HG03439 (cell line): ENCODE measurements around the gene MTX1.
A peak's percentile ranks its signal among the peaks of the same experiment; 100 is the strongest.
"Not testable (repeated sequence)": the region's sequence is repeated elsewhere in the genome, so short reads cannot be mapped to it uniquely, and the experiment has no call there.

Experiments
- ATAC-seq: cut with Tn5 transposase; IDR thresholded peaks from one replicate; pipeline ENCODE4 v1.9.1; 2021; ENCODE audit warnings: mild to moderate bottlenecking, moderate library complexity; ENCODE audit not compliant: unreplicated experiment

The MTX1 gene, protein sequence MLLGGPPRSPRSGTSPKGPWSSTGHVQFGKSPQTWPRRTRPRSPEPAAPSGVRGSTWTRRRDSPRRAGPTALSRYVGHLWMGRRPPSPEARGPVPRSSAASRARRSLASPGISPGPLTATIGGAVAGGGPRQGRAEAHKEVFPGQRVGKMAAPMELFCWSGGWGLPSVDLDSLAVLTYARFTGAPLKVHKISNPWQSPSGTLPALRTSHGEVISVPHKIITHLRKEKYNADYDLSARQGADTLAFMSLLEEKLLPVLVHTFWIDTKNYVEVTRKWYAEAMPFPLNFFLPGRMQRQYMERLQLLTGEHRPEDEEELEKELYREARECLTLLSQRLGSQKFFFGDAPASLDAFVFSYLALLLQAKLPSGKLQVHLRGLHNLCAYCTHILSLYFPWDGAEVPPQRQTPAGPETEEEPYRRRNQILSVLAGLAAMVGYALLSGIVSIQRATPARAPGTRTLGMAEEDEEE

DNA sequence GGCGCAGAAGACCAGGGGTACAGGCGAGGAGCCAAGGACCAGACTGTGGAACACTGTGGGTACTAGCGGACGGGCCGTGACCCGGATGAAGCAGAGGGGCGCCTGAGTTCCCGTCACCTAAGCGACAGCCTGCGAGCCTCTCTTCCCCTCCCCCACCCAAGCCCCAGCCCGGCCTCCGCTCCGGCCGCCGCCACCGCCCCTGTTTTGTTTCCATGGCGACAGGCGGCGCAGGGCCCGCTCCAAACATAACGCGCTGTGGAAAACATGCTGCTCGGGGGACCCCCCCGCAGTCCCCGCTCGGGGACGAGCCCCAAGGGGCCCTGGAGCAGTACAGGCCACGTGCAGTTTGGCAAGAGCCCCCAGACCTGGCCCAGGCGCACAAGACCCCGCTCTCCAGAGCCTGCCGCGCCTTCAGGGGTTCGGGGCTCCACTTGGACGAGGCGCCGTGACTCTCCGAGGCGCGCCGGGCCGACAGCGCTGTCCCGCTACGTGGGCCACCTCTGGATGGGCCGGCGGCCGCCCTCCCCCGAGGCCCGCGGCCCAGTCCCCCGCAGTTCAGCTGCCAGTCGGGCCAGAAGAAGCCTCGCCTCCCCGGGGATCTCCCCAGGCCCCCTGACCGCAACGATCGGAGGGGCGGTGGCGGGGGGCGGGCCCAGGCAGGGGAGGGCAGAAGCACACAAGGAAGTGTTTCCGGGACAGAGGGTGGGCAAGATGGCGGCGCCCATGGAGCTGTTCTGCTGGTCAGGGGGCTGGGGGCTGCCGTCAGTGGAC, at the start of gene MTX1:
TSS of gene MTX1 (plus strand) at position 155 of the 771 bp plus-strand sequence. CDS start at position 265, 110 bp downstream.
- ATAC-seq: peak; percentile 59

DNA sequence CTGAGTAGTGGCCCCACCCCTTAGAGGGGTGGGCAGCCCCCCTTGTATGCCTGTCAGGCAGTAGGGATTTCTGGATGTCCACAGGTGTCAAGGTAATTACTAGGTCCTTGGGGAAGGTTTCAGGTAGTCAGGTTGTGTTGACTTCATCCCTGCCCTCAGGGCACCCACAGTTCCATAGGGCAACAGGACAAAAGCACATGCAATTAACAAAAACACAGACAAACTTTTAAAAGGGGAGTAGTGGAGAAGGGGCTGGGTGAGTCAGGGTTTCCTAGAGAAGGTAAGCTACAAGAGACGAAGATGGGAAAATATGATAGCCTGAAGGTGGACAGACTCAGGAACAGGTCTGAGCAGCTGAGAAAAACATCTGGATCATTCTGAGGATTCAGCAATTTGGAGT, 49.5 kb upstream of the MTX1 start:
- no peak for ATAC-seq

DNA sequence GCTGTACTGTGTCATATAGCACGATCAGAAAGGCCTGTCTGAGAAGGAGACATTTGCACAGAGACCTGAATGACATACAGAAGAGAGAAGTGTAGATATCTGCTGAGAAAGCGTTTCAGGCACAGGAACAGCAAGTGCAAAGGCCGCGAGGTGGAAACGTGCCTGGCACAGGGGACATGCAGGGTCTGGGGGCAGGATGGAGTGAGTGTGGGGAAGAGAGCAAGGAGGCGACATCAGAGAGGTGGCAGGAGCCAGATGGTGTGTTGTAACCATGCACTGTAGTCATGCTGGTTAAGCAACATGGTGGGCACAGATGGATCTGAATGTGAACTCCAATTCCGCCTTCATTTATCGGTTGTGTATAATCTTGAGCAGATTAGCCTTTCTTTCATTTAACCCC, 48.4 kb upstream of the MTX1 start:
- no peak for ATAC-seq

DNA sequence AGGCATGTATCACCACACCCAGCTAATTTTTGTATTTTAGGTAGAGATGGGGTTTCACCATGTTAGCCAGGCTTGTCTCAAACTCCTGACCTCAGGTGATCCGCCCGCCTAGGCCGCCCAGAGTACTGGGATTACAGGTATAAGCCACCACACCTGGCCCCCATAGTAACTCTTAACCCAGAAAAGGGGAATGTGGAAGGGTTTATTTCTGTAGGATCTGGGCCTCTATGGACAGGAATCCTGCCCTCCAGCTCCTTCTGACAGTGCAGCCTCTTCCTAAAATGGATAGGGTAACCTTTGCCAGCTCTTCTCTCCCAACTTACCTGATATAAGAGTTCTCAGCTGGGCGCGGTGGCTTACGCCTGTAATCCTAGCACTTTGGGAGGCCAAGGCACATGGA, 45.9 kb upstream of the MTX1 start:
- not testable (repeated sequence) for ATAC-seq

DNA sequence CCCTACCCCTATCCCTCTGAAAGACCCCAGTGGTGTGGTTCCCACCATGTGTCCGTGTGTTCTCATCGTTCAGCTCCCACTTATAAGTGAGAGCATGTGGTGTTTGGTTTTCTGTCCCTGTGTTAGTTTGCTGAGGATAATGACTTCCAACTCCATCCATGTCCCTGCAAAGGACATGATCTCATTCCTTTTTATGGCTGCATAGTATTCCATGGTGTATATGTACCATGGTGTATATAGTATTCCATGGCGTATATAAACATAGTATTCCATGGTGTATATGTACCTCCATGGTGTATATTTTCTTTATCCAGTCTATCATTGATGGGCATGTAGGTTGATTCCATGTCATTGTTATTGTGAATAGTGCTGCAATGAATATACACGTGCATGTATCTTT, 44.7 kb upstream of the MTX1 start:
- not testable (repeated sequence) for ATAC-seq

DNA sequence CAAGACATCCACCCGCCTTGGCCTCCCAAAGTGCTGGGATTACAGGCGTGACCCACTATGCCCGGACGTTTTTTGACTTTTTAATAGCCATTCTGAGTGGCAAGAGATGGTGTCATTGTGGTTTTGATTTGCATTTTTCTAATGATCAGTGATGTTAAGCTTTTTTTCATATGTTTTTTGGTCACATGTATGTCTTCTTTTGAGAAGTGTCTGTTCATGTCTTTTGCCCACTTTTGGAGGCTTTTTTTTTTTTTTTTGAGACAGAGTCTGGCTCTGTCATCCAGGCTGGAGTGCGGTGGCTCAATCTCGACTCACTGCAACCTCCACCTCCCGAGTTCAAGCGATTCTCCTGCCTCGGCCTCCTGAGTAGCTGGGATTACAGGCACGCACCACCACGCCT, 43.9 kb upstream of the MTX1 start:
- not testable (repeated sequence) for ATAC-seq

DNA sequence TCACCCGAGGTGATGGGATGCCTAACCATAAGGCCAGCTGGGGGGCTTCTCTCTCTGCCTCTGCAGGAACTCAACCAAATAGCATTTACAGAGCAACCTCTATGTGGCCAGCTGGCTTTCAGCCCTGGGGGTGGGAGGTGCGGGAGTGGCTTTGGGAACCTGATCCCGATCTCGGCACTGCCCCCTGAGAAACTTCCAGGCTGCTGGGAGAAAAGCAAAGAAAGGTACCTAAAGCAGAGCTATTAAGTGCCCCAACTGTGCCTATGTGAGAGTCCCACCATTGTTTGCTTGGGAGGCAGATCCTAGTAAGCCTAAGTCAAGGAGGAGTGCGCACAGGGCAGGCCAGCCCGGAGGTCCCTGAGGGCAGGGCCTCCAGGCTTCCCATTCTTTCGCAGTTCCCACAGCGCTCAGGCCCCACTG, 42.4 kb upstream of the MTX1 start:
- ATAC-seq: no peak

DNA sequence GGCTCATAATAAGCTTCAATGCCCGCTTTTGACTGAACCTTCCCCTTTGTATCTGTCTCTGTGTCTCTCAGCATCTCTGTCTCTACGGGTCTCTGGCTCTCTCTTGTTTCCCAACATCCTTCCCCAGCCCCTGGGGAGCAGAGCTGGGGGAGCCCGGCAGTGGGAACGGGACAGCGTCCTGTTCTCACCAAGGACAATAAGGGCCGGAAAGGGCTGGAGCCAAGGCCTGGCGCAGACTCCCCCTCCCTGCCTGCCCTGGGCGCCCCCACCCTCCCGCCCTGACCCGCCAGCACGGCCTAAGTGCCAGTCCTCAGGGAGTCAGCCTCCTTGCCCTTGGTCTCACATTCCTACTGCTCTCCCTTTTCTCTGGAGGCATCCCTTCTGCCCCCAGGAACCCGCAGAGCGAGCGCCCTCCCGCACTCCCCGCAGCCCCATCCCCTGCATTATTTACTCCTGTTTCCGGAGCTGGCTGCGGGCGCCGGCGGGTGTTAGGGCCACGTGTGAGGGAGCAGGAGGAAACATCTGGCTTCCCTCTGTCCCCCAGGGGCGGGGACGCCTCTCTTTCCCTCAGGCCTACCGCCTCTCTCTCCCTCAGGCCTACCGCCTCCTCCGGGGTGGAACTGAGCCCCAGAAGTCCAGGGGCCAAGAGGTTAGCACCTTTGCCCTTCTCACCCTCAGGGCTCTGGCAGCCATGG, 41.9 kb upstream of the MTX1 start:
- no peak for ATAC-seq

DNA sequence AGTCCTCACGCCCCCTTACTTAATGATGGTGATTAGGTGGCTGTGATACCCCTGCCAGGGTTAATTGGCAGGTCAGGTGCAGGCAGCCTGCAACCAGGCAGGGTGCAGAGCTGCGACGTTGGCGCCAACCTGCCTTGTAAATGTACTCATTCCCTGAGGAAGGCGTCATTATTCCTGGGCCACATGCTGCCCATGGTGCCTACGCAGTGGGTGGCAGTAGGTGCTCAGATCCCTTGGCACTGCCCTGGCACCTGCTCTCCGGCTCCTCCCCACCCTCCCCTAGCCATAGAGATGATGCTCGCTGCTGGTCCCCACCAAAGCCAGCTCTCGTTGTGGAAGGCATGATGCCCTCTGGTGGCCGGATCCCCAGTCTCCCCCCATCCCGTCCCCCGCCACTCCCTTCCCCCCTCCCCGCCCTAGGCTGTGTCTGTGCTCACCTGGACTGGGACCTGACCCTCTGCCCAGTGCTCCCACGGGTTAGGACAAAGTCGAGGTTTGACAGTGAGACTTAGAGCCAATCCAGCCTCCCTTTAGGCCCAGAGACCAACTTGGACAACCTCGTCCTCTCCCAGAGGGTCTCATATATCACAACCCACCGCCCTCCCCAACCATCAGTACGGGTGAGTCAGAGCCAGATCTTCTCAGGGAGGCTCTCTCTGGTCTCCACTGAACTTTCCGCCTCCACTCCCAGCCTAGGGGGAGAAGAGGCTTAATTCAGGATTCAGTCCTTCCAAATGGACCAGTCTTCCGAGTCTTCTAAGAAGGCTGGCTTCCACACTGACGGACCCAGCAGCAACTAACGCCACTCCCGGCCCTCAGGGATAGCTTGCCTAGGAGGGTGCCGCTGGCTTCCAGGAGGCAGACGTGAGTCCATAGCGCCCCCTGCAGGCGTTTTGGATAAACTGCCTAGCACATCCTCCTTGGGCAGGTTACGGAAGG, 41.1 kb upstream of the MTX1 start:
- no peak for ATAC-seq

DNA sequence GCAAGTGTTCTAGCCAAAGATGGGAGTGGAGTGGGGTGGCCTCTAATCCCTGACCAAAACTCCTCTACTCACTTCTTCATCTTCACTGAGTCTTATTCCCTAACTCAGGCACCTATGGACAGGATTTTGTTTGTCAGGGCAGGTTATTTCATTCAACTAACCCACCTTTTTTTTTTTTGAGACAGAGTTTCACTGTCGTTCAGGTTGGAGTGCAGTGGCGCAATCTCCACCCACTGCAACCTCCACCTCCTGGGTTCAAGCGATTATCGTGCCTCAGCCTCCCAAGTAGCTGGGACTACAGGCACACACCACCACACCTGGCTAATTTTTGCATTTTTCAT, 40.4 kb upstream of the MTX1 start:
- not testable (repeated sequence) for ATAC-seq

DNA sequence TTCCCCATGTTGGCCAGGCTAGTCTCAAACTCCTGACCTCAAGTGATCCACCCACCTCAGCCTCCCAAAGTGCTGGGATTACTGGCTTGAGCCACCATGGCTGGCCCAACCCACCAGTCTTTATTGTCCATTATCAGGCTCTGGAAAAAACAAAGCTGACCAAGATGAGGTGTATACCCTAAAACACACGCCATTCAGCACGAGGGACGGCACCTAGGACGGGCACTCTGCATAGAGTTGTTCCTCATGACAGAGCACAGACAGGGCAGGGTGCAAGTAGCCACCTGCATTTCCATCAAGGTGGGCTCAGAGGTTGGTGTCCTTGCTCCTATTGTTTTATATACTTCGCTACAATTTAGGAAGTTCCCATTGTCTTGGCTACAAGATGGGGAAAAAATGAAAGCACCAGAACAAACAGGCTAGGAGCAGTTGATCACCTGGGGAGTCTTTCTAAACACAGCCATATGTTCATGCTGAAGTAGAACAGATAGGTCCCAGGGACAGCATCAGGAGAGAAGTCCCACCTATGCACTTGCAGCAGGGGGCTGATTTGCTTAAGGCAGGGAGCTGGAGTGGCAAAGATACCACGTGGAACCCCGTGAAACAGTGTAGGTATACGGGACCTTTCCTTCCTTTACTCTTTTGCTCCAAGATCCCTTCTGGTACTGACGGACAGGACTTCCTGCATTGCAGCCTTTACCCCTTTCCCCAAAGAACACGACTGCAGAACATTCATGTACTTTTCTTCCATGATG, 39.9 kb upstream of the MTX1 start:
- ATAC-seq: no peak

DNA sequence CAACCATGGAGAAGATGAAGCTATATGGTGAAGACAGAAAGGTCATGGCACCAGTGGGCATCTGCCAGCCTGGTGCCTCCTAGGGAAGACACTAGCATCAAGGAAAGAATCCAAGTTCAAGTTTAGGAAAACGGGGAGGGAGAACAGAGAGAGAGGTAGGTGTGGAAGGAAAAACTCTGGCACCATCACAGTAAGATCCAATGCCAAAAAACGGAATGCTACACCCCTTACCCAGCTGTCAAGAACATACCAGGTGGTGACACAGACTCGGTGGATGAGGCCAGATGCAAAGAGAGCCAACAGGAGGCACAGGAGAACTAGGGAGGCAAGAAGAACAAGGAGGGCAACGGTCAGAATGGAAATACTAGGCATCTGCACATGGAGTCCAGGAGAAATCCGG, 39.0 kb upstream of the MTX1 start:
- ATAC-seq: no peak

DNA sequence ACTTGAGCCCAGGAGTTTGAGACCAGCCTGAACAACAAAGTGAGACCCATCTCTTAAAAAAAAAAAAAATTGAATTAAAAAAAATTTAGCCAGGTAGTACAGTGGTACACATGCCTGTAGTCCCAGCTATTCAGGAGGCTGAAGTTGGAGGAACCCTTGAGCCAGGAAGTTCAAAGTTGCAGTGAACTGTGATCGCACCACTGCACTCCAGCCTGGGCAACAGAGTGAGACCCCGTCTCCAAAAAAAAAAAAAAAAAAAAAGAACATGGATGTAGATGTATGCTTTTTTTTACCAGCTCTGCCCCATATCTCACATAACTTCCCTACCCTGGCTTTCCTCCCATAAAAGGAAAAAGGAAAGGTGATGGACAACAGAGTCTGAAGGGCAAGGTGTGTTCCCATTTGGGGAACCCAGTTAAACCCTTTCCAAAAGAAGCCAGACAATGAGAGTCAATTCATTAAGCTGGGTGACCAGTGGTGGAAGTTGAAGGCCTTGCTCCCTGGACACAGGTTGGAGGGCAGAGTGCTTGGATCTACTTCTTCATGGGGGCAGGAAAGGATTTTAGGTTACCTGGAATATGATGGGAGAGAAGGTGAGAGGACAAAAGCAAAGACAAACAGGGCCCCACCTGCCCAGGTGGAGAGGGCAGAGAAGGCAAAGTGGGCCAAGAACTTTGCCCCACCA, 38.3 kb upstream of the MTX1 start:
- no peak for ATAC-seq

DNA sequence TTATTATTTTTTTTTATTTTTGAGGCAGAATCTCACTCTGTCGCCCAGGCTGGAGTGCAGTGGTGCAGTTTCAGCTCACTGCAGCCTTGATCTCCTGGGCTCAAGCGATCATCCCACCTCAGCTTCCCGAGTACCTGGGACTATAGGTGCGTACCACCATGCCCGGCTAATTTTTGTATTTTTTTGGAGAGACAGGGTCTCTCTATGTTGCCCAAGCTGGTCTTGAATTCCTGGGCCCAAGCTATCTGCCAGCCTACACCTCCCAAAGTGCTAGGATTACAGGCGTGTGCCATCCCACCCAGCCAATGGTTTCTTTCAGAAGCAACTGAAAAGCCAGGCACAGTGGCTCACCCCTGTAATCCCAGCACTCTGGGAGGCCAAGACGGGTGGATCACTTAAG, 37.7 kb upstream of the MTX1 start:
- ATAC-seq: no peak

DNA sequence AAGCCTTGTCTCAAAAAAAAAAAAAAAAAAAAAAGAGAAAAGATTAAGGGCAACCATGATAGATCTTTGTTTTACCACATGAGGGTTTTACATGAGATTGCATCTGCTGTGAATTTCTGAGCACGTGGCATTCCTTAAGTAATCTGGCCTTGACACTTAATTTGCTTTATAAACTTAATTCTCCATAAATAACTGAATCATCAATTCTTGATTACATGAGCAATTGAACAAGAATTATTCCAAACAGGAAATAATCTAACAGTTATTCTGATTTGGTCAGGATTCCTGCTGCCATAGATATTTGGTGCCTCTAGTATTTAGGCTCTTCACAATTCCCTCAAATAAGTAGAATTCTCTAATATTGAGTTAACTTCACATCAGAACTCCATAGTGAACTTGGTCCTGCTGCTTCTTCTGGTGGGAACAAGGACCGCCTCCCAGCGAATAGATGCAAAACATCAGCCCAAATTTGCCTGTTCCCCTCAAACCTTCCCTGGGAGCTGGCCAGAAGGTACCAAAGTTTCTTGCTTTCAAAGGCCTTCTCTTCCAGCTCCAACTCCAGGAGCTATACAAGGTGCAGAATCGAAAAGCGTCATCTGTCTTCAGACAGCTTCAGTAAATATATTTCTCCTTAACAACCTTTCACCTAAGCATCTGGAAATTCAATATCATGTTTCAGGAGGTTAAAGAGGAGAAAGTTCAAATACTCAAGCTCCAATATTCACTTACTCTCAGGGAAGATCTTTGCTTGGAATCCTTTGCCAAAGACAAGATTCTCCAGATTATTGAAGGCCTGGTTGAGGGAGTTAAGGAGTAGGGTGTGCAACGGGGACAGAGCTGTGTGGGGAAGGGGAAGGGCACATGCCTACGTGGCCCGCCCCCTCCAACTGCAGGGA, 36.4 kb upstream of the MTX1 start:
- peak; percentile 8 for ATAC-seq

DNA sequence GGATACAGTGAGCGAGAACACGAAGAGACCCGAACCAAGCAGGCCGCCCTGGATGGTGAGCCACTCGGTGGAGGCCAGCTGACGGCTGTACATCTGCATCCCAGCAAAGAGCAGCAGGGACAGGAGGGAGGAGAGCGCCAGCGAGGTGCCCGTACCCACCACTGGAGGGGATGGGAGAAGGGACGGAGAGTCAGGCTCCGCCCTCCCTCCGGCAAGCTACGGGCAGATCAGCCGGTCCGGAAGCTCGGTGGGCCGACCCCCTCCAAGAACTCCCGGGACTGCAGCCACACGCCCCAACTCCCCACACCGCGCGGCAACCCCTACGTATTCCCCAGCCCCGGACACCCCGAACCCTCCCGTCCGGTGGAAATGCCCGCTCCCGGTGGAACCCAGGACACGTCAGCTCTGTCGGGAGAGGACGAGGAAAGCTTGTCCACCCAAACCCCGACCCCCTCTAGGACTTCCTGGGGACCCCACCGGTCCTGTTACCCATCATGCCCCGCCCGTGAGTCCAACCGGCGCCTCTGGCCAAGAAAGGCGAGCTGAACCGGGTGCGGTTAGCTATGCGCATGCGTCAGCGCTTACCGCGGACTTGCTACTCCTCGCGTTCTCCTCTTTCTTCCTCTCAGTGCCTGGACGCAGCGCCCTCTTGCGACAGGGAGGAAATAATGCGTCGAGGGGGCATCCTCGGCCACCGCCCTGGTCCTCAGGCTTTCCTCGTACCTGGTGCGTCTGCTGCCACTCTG, 35.6 kb upstream of the MTX1 start, which contains the start of gene KRTCAP2:
TSS of gene KRTCAP2 (minus strand) at position 573 of the 746 bp plus-strand sequence. CDS start at position 493, 80 bp downstream.
- ATAC-seq: peak; percentile 81
